ENCODE results near the gene PLD3. TPM values are rescaled to one million over a fixed set of nuclear protein-coding genes. Genes with fewer than 3 reads are reported as not detected.

Gene PLD3
- total RNA-seq, 1 experiment from 2014 or later, result 310 TPM

GRCh38 chr19:40398417-40399131, 50.1 kb downstream of the PLD3 start:
- Histone ChIP-seq H3K27me3 (replicated peaks; ENCODE audit: insufficient read depth, low read depth, low read length, poor library complexity) (no peaks in the 10 kb centered on the region), H3K4me3 (ENCODE audit: low read depth, low read length, poor library complexity, severe bottlenecking) (no peak overlapping the region), H3K4me1 (ENCODE audit: insufficient read depth, low read length, poor library complexity, severe bottlenecking) (no peaks in the 10 kb centered on the region), H3K9me3 (ENCODE audit: low read depth, low read length, poor library complexity, severe bottlenecking) (no peaks in the 10 kb centered on the region), H3K27ac (ENCODE audit: low read depth, low read length, poor library complexity, severe bottlenecking) (no peak overlapping the region), H3K36me3 (ENCODE audit: insufficient read depth, low read length, poor library complexity, severe bottlenecking) (no peaks in the 10 kb centered on the region)
- ChIA-PET CTCF (no interaction called here), POLR2A (ENCODE audit: low non-redundant PET) (no interaction called here)
- intact Hi-C loops (cut with micrococcal nuclease; ENCODE audit: unreplicated experiment), result no loop called here
- TF ChIP-seq CTCF (conservative IDR thresholded peaks at IDR 0.05; ENCODE audit: low read depth, low read length) (no peak), EZH2 (IDR thresholded peaks at IDR 0.05; ENCODE audit: borderline replicate concordance, low read depth, low read length, poor library complexity, severe bottlenecking) (no peak)
- BruUV-seq (replicated peaks), result no TSS peak
- no peak for DNase-seq (ENCODE audit: low spot score)

- intact Hi-C loops (cut with micrococcal nuclease; ENCODE audit: unreplicated experiment), result no loop called here
- BruUV-seq (replicated peaks), result no TSS peak
- POLR2A ChIA-PET (ENCODE audit: low non-redundant PET), result no interaction called here
Measured at GRCh38 chr19:40400559-40400958, 52.1 kb downstream of the PLD3 start.

GRCh38 chr19:40403262-40403984, 54.9 kb downstream of the PLD3 start:
- no TSS peak for BruUV-seq (replicated peaks)
- Histone ChIP-seq H3K4me1 (ENCODE audit: insufficient read depth, low read length, poor library complexity, severe bottlenecking) (no peaks in the 10 kb centered on the region), H3K4me3 (ENCODE audit: low read depth, low read length, poor library complexity, severe bottlenecking) (peak overlapping the region; percentile 62), H3K27me3 (replicated peaks; ENCODE audit: insufficient read depth, low read depth, low read length, poor library complexity) (no peaks in the 10 kb centered on the region), H3K27ac (ENCODE audit: low read depth, low read length, poor library complexity, severe bottlenecking) (peak overlapping the region; percentile 64), H3K9me3 (ENCODE audit: low read depth, low read length, poor library complexity, severe bottlenecking) (no peaks in the 10 kb centered on the region), H3K36me3 (ENCODE audit: insufficient read depth, low read length, poor library complexity, severe bottlenecking) (no peaks in the 10 kb centered on the region)
- intact Hi-C loops (cut with micrococcal nuclease; ENCODE audit: unreplicated experiment), result no loop called here
- CTCF ChIA-PET, result interaction anchor here (0.7 kb wide), 2 partner anchors 196 to 264 kb away, joined by 4 read pairs; no protein-coding TSS in a partner anchor
- TF ChIP-seq EZH2 (IDR thresholded peaks at IDR 0.05; ENCODE audit: borderline replicate concordance, low read depth, low read length, poor library complexity, severe bottlenecking), result no peak
- no peak for TF ChIP-seq CTCF (conservative IDR thresholded peaks at IDR 0.05; ENCODE audit: low read depth, low read length)
- POLR2A ChIA-PET (ENCODE audit: low non-redundant PET), result no interaction called here
- DNase-seq (ENCODE audit: low spot score), result peak; percentile 84

More at GRCh38 chr19:40400559-40400958, 52.1 kb downstream of the PLD3 start:
- Histone ChIP-seq H3K27me3 (replicated peaks; ENCODE audit: insufficient read depth, low read depth, low read length, poor library complexity) (no peaks in the 10 kb centered on the region), H3K27ac (ENCODE audit: low read depth, low read length, poor library complexity, severe bottlenecking) (no peak overlapping the region), H3K4me3 (ENCODE audit: low read depth, low read length, poor library complexity, severe bottlenecking) (no peak overlapping the region), H3K36me3 (ENCODE audit: insufficient read depth, low read length, poor library complexity, severe bottlenecking) (no peaks in the 10 kb centered on the region), H3K4me1 (ENCODE audit: insufficient read depth, low read length, poor library complexity, severe bottlenecking) (no peaks in the 10 kb centered on the region), H3K9me3 (ENCODE audit: low read depth, low read length, poor library complexity, severe bottlenecking) (no peaks in the 10 kb centered on the region)
- TF ChIP-seq CTCF (conservative IDR thresholded peaks at IDR 0.05; ENCODE audit: low read depth, low read length) (no peak), EZH2 (IDR thresholded peaks at IDR 0.05; ENCODE audit: borderline replicate concordance, low read depth, low read length, poor library complexity, severe bottlenecking) (no peak)
- CTCF ChIA-PET, result interaction anchor here (0.6 kb wide), 1 partner anchor 119 kb away, joined by 14 read pairs; no protein-coding TSS in a partner anchor
- no peak for DNase-seq (ENCODE audit: low spot score)
